NCI-H146 (cell line): ENCODE measurements around the gene RAPGEF6.
"Not testable (repeated sequence)": the region's sequence is repeated elsewhere in the genome, so short reads cannot be mapped to it uniquely, and the experiment has no call there.

Source experiments
- DNase-seq: peaks from one replicate; lab custom pipeline; 2025; lab: John Stamatoyannopoulos, UW

The RAPGEF6 gene

DNA sequence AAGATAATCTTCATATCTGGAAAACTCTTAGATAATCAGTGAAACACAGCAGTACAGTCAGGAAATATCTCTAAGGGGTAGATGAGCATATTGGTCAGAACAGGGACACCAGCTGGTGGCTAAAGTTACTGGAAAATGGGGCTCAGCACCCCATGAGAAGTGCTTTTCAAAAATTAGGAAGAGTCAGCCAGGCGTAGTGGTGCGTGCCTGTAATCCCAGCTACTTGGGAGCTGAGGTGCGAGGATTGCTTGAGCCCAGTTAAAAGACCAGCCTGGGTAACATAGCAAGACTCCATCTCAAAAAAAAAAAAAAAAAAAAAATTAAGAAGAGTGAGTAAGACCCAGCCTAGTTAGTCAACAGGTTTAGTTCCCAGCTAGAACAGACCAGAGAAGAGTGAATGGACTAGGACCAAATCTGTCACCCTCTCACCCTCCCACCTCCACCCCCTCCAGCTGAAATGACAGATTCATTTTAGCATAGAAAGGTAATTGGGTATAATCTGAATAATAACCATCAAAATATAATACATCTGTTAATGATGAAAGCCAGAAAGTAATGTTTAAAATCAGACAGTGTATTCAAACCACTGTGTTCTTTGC, 250.3 kb downstream of the RAPGEF6 start:
- no peak for DNase-seq

DNA sequence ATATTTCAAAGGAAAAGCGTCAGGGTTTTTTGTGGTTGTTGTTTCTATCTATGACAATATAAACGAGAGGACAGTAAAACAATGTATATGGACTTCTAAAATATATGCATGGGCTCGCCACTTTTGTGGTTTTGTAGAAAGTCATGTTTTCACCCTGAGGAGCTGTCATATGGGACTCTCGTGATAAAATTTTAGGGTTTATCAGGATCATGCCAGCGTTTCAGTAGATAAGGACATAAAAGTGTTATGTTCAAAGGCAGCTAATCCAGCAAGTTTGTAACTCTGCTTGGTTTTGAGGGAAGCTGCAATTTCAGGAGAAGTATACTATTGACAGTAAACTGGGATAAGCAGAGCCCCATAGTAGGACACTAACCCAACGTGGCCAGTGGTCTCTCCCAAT, 250.9 kb downstream of the RAPGEF6 start:
- DNase-seq: no peak

DNA sequence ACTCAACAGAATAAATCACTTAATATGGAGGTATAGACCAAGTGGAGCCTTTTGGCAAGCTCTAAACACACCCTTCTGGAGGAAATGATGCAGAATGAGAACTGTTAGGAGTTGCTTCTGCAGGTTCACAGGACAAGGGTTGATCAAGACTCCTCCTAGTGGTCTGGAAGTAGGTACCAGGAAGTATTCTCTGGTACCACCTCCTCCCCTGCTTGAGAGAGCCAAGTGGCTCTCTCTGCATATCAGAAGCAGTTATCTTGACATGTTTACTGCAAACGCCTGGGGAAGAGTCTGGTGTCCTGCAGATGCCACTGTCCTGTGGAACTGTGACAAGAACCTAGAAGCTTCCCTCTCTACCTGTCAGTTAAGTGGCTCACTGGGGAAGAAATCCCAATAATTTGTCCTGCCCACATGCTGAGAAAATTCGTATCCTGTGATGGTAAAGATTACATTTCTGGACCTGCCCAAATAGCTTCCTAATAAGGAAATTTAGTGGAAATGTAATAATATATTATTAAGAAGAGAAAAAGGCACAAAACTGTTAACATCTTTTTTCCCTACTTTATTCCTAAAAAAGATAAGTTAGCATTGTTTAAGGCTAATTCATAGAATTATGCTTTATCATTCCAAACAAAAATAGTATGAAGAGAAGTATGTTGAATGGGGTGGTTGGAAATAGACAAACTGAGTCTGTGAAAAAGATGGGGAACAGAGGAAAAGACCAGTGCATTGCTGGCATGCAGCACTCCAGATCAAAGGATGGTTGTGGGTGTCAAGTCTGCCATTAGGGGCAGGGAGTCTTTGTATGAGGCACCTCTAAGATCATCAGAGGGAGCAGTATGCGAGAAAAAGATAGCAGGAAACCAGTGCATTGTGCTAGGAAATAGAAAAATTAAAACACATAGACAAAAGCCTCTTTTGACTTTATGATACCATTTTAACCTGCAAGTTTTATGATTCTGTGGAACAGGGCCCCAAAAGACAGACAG, 252.3 kb downstream of the RAPGEF6 start:
- DNase-seq: peak; percentile 40

DNA sequence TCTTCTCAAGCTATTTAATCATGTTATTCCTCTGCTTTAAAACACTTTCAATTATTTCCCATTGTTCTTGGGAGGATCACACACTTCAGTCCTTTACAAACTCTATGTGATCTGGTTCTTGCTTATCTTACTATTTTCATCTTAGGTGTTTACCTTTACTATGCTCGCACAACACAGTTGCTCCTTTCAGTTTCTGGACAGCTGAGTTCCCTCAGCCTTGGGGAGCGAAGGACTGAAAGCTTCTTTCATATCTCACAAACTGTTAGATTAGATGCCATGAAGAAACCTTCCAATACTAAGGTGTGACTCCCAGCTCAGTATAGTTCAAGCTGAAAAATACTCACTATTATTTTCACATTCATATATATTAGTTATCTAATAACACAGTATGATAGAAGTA, 253.3 kb downstream of the RAPGEF6 start:
- DNase-seq: no peak

DNA sequence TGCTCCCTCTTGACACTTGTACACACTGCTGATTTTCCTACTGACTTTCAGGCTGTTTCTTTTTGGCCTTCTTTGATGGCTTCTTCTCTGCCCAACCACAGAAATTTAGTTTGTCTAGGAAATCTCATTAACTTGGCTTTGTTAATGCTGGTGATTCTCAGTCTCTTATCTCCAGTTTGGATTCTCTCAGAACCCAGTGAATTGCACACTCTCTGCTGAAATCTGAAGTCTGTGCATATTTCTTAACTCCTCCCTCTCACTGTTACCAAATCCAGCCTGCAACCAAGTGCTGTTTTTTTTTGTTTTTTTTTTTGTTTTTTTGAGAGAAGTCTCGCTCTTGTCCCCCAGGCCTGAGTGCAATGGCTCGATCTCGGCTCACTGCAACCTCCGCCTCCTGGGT, 254.0 kb downstream of the RAPGEF6 start:
- DNase-seq: no peak

DNA sequence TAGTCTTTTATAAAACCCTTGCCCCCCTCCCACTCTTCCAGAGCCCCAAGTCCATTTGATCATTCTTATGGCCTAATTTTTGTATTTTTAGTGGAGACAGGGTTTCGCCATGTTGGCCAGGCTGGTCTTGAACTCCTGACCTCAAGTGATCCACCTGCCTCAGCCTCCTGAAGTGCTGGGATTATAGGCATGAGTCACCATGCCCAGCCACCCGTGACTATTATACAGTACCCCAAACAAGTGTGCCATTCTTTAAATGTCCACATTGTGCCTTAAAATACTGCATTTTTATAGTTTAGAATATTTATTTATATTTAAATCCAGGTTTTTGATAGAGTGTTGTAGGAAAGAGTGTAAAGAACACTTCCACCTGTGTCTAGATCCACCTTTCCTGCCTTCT, 254.8 kb downstream of the RAPGEF6 start:
- not testable (repeated sequence) for DNase-seq

DNA sequence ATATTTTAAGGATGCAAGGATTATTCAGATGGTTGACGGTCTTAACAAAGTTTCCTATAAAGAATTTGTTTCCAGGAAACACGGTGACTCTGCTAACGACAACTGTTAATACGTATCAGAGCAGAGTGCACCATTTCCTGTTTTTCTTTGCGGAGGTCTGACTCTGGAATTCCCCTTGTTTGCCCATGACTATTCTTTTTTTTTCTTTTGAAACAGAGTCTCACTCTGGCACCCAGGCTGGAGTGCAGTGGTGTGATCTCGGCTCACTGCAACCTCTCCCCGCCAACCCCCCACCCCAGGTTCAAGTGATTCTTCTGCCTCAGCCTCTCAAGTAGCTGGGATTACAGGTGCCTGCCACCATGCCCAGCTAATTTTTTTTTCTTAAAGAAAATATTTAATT, 255.3 kb downstream of the RAPGEF6 start:
- DNase-seq: no peak

DNA sequence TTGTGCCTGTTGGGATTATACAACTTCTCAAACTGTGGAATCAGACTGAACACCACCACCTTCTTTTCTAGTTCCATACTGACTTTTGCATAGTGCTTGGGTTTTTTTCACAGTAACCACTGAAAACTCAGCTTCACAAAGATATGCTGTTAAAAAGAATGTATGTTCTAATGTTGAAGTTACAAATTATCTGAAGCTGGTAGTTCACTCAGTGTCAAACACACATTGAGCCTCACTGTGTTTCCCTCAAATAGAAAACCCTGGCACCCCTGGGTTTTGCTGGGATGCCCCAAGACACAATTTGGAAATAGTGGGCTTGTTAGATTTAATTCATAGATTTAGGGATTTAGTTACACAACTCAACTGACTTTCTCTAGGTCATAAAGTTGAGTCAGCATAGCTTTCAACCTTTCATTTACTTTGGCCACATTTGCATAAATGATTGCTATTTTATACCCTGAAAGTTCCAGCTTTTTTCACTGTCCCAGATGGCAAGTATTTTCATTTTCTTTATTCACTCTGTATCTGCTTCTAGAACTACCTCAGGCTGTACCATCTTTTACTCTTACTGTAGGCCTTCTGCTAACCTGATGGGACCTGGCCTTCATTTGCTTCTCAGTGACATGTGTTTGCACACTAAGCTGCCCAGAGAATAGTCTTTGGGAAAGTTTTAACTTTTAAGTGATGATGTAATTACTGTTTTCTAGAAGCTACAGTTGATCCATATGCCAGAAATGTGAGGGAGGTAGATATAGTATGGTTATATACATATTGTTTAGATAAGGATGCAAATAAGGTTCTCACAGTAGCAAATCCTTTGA, 256.1 kb downstream of the RAPGEF6 start:
- DNase-seq: no peak

DNA sequence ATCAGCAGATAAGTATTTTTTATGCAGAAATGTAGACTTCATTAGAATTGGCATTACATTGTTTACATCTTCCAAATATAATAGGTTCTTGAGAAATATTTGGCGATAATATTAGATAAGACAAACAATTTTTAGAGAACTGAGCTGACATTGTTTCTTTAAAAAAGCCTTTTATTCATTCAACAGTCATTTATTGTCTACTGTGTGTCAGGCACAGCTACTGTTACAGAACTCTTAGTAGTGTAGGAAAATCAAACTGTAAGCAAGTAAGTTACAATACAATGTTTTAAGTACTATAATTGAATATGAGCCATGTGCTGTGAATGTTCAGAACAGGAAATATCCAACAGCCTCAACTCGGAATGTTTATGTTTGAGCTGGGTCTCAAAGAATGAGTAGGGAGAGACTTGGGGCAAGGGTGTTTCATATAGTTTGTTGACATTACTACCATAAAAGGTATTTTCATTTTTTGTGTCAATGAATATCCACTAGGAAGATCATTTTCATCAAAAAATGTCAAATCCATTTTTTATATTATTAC, 257.2 kb downstream of the RAPGEF6 start:
- DNase-seq: no peak

DNA sequence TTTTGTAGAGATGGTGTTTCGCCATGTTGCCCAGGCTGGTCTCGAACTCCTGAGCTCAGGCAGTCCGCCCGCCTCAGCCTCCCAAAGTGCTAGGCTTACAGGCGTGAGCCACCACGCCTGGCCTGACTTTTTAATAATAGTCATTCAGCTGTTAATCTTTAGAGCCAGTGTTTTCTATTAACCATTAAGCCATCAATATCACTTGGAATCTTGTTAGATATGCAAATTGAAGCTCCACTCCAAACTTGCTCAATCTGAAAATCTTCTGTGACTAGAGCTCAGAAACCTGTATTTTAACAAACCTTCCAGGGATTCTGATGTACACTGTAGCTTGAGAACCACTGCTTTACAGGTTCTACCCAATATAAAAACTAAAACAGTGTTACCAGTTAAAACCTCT, 257.7 kb downstream of the RAPGEF6 start:
- DNase-seq: no peak

DNA sequence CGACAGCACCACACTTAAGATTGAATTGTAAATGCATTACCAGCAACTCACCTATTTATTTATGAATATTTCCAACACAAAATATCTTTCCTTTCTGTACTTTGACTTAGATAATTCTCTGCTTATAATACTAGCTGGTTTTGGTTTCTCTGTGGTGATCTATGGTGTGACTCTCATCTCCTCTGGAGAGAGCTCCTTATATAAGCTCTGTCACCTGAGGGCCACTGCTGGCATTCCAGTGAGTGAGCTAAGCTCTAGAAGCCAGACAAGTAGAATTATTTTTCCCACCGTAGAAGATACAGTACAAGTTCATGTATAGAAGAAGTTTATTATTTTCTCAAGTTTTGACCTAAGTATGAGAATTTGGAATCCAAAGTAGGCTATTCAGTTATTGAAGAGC, 259.7 kb downstream of the RAPGEF6 start:
- no peak for DNase-seq
